HG03558 (cell line): ENCODE data around the gene CAPN11.

Experiments
- ATAC-seq: cut with Tn5 transposase; IDR thresholded peaks from one replicate; pipeline ENCODE4 v1.9.1; 2021; ENCODE audit warnings: moderate number of reproducible peaks; ENCODE audit not compliant: unreplicated experiment; ENCODE audit errors: extremely low read depth

The CAPN11 gene

GRCh38 chr6:44152109-44152461 is 6.5 kb upstream of the CAPN11 start:
- no peak for ATAC-seq

DNA sequence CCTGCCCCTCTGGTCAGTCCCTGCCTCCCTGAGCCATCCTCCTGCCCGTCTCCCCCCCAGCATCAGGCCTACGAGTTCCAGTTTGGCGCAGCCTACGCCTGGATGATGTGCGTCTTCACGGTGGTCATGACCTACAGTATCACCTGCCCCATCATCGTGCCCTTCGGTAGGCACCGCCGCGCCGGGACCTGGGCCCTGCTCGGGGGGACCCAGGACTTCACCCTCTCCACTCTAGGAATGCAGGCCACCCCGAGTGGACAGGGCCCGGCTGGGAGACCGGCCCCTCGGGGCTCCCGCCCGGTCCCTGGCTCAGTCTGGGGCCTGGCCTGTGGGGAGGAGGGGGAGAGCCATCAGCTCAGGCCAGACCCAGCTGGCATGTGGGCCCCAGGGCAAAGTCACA is 6.1 kb upstream of the CAPN11 start:
- ATAC-seq = no peak

DNA sequence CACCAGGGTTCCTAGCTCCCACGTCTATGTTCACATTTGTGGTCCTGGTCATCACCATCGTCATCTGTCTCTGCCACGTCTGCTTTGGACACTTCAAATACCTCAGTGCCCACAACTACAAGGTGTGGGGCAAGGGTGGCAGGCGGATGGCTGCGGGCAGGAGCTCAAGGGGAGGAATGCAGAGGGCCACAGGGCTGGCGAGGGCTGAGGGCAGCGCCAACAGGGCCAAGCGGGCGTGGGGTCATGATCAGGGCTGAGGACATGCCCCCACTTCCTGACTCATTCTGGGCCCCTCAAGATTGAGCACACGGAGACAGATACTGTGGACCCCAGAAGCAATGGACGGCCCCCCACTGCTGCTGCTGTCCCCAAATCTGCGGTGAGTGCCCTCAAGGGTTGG is 4.6 kb upstream of the CAPN11 start:
- ATAC-seq = no peak

DNA sequence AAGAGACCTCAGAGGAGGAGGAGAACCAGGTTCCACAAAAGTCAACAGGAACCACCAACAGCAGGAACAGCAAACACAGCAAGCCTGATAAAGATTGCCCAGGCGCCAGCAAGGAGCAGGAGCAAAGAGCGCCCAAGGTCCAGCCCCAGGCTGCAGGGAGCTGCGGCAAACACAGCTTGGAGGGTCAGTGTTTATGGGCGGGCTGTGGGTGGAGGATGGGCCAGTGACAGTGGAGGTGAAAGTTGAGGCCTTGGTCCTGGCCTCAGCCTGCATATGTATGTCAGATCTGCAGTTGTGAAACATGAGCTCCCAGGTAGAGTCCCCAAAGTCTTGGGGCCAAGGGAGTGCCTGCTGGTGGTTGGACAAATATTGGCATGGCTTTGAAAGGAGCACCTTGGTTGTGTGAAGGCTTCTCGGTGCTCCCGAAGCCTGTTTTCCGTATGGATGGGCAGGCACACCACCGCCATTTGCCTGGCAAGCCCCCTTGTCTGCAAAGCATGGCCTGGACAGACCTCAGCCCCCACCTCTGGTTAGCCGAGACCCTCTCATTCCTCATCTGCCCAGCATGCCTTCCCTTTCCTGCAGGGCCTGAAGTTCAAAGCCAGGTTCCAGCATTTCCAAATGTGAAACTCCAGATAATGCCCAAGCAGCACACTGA is 2.0 kb upstream of the CAPN11 start:
- ATAC-seq = no peak

DNA sequence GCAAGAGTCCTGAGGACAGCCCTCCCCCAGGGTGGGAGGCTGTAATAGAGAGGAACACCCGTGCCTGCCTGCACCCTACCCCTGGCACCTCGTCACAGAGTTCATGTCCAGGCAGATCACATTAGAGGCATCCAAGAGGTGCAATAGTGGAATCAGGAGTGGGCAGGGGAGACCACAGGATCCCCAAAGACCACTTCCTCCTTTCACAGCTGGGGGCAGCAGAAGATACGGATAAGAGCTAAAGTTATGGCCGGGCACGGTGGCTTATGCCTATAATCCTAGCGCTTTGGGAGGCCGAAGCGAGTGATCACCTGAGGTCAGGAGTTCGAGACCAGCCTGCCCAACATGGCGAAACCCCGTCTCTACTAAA is 1.5 kb upstream of the CAPN11 start:
- no peak for ATAC-seq

GRCh38 chr6:44161997-44162338 is 3.3 kb downstream of the CAPN11 start:
- no peak for ATAC-seq

DNA sequence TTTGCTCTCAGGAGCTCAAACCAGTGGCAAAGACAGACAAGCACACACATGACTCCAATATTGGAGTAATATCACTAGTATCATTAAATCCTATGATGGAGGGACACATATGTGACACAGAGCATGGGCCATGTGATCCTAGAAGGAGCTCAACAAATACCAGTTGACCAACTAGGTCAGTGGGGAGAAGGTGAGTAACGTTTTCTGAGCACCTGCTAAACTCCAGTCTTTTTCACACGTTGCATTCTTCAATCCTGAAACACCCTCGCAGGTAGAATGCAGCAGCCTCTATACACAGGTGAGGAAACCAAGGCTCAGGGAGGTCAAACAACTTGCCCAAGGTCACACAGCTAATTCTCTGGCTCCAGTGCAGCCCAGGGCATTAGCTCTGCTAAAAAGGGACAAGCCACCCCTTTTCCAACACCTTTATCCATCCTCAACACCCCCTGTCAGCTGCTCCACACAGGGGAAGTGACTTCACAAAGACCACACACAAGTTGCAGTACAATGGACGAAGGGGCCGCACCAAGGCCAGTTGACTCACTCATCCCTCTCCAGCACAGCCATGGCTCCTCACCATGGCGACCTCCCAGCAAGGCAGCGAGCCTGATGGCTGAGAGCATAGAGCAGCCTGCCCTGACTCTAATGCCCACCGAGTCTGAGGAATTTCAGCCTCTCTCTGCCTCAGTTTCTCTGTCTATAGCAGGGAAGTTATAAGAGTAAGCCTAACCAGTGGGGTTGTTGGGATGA is 4.4 kb downstream of the CAPN11 start:
- no peak for ATAC-seq

DNA sequence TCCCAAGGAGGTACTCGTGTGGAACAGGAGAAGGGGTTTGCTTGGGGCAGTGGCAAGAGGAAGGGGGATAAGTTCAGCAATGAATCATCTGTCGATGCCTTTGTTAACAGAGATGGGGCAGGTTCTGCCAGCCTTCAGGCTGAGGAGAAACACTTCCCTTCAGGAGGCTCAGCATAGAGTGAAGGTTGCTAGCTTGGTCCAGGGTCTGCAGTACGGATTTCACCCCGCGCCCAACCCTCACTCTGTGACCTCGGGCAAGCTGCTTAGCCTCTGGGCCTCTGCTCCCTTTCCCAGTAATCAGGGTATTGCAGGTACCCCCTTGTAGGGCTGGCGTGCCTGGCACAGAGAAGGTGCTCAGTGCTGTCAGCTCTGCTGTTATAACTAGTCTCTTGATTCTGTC is 7.5 kb downstream of the CAPN11 start:
- no peak for ATAC-seq

GRCh38 chr6:44166591-44167184 is 8.1 kb downstream of the CAPN11 start:
- ATAC-seq = no peak

DNA sequence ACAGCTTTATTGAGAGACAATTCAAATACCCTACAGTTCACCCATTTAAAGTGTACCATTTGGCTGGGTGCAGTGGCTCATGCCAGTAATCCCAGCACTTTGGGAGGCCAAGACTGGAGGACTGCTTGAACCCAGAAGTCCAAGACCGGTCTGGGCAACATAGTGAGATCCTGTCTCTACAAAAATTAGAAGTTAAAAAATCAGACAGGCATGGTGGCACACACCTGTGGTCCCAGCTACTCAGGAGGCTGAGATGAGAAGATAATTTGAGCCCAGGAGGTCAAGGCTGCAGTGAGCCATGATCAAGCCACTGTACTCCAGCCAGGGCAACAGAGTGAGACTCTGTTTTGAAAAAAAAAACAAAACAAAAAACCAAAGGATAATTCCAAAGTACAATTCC is 8.9 kb downstream of the CAPN11 start:
- no peak for ATAC-seq

GRCh38 chr6:44169154-44169553 is 10.5 kb downstream of the CAPN11 start:
- ATAC-seq = no peak

DNA sequence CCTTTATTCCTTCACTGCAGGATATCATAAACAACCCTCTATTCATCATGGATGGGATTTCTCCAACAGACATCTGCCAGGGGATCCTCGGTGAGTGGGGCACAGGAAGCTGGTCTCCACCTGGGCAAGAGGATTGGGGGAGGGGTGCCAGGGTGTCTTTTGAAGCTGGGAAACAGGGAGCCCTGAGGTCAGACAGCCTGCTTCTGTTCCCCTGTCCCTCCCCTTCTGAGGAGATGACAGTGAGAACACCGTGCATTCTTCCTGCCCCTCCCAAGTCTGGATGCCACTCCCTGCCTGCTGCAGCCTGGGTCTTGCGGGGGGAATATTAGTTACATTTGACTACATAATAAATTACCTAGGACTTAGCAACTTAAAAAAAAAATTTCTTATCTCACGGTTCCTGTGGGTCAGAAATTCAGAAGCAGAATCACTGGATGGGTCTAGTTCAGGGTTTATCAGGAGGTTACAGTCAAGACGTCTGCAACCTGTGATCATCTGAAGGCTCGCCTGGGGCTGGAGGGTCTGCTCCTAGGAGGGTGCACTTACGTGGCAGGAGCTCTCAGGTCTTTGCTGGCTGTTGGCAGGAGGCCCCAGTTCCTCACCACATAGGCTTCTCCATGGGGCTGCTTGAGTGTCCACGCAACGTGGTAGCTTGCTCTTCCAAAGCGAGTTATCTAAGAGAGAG is 11.4 kb downstream of the CAPN11 start:
- ATAC-seq = no peak

DNA sequence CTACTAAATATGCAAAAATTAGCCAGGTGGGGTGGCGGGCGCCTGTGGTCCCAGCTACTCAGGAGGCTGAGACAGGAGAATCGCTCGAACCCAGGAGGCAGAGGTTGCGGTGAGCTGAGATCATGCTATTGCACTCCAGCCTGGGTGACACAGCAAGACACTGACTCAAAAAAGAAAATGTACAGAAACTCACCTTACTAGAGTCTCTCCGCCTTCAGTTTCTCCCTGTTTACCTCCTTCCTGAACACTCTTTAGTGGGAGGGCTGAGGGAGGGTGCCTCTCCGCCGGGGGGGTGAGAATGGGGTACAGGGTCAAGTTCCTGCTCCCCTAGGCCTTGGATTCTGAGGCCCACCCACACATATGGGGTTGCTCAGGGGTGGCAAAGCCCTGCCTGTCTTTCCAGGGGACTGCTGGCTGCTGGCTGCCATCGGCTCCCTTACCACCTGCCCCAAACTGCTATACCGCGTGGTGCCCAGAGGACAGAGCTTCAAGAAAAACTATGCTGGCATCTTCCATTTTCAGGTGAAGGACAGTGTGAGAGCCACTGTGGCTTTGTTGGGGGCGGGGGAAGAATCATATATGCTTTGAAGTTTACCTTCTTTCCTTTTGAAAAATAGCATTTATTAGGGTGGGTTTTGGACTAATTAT is 13.4 kb downstream of the CAPN11 start:
- no peak for ATAC-seq

DNA sequence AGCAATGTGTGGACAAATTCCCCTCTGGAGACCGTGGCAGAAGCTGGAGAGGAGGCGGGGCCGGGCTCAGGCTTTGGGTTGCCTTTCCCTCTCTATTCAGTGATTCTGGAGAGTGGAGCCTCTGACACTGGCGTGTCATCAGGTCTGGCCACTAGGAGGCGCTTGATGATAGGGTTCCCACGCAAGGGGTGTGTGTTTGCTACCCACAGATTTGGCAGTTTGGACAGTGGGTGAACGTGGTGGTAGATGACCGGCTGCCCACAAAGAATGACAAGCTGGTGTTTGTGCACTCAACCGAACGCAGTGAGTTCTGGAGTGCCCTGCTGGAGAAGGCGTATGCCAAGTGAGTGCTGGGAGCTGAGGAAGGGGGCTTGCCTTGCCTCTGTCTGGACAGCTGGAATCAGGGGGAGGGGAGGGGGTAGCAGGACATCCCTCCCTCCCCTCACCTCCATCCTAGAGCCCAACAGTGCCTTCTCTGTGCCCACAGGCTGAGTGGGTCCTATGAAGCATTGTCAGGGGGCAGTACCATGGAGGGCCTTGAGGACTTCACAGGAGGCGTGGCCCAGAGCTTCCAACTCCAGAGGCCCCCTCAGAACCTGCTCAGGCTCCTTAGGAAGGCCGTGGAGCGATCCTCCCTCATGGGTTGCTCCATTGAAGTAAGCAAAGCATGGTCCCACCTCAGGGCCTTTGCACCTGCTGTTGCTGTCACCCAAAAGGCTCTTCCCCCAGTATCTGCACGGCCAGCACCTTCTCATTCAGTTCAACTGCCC is 14.3 kb downstream of the CAPN11 start:
- ATAC-seq = no peak

DNA sequence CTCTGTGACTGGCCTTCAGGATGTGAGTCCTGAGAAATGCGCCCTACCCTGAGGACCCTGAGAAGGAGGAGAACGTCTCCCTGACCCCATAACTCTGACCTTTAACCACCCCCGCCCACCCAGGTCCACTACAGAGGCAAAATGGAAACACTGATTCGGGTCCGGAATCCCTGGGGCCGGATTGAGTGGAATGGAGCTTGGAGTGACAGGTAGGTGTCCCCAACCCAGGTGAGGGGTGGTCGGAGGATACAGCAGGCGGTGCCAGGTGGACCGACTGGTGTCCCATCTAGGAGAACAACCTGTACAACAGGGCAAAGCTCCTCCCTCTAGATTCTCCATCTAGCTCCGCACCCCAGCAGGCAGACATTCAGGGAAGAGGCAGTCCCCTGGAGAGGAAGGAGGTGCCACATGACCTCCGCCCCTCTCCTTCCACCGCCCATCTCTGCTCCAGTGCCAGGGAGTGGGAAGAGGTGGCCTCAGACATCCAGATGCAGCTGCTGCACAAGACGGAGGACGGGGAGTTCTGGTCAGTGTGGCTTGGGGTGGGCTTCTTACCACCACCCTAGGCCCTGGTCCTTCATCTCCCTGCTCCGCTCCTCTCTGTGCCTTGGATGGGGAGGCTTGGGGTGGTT is 17.6 kb downstream of the CAPN11 start:
- no peak for ATAC-seq

DNA sequence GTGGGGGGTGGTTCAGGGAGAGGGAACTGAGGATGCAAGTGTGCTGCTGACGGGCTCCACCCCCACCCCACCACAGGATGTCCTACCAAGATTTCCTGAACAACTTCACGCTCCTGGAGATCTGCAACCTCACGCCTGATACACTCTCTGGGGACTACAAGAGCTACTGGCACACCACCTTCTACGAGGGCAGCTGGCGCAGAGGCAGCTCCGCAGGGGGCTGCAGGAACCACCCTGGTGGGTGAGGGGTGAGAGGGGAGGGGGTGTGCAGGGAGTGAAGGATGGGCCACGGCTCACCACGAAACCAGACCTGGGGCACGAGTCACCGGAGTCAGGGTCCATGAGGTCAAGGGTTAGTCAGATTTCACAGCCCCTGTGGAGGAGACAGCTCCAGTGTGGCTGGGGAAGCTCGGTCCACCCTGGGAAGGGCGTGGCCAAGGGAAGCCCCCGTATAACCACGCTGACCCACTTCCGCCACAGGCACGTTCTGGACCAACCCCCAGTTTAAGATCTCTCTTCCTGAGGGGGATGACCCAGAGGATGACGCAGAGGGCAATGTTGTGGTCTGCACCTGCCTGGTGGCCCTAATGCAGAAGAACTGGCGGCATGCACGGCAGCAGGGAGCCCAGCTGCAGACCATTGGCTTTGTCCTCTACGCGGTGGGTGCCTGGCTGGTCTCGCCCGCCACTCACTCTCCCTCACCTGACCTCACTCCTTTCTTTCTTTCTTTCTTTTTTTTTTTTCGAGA is 18.3 kb downstream of the CAPN11 start:
- no peak for ATAC-seq

GRCh38 chr6:44177691-44178423 is 19.2 kb downstream of the CAPN11 start:
- no peak for ATAC-seq

- ATAC-seq = no peak
These were observed 19.9 kb downstream of the CAPN11 start for GRCh38 chr6:44178424-44179071.
